H9 (cell line): Measurements from ENCODE around the gene KIRREL3. TPM values are rescaled to one million over a fixed set of nuclear protein-coding genes. Genes with fewer than 3 reads are reported as not detected.

ENCODE experiments used
- DNase-seq: peaks from one replicate; pipeline ENCODE4 v3.0.0-alpha.2; 2017
- H2AFZ ChIP-seq: one replicate; pipeline ENCODE4 v1.6.1; 2013; ENCODE audit warnings: mild to moderate bottlenecking, low read length, control low read depth, moderate library complexity
- H2AK5ac ChIP-seq: 2 replicates; pipeline ENCODE4 v1.6.1; 2013; ENCODE audit warnings: low read length, control low read depth, mixed read lengths; ENCODE audit not compliant: insufficient read length
- H2BK120ac ChIP-seq: one replicate; pipeline ENCODE4 v1.6.1; 2013; ENCODE audit warnings: low read depth, mild to moderate bottlenecking, low read length, control low read depth, inconsistent platforms; ENCODE audit not compliant: poor library complexity, severe bottlenecking
- H2BK12ac ChIP-seq: 2 replicates; pipeline ENCODE4 v1.6.1; 2013; ENCODE audit warnings: low read length, control low read depth, mixed read lengths, low read depth; ENCODE audit not compliant: insufficient read length
- H2BK15ac ChIP-seq: 2 replicates; pipeline ENCODE4 v1.6.1; 2013; ENCODE audit warnings: low read depth, low read length, control low read depth
- H2BK20ac ChIP-seq: one replicate; pipeline ENCODE4 v1.6.1; 2013; ENCODE audit warnings: low read depth, mild to moderate bottlenecking, low read length, control low read depth, inconsistent platforms; ENCODE audit not compliant: poor library complexity, severe bottlenecking
- H2BK5ac ChIP-seq: 2 replicates; pipeline ENCODE4 v1.6.1; 2013; ENCODE audit warnings: low read length, control low read depth, mixed read lengths; ENCODE audit not compliant: insufficient read length
- H3K14ac ChIP-seq: 2 replicates; pipeline ENCODE4 v1.6.1; 2013; ENCODE audit warnings: low read length, control low read depth; ENCODE audit not compliant: insufficient read depth
- H3K18ac ChIP-seq: 2 replicates; pipeline ENCODE4 v1.6.1; 2013; ENCODE audit warnings: low read depth, mild to moderate bottlenecking, mixed read lengths, low read length, control low read depth; ENCODE audit not compliant: insufficient read length
- H3K23ac ChIP-seq: 2 replicates; pipeline ENCODE4 v1.6.1; 2013; ENCODE audit warnings: low read length, control low read depth, mixed read lengths, low read depth; ENCODE audit not compliant: insufficient read length
- H3K23me2 ChIP-seq: 2 replicates; pipeline ENCODE4 v1.6.1; 2013; ENCODE audit warnings: low read depth, mild to moderate bottlenecking, mixed read lengths, low read length, control low read depth; ENCODE audit not compliant: insufficient read length, poor library complexity, severe bottlenecking
- H3K27ac ChIP-seq: 2 replicates; pipeline ENCODE4 v1.5.1; 2013; ENCODE audit warnings: low read length, control low read depth, mixed read lengths, low read depth; ENCODE audit not compliant: insufficient read length
- H3K27me3 ChIP-seq: 2 replicates; pipeline ENCODE4 v1.6.1; 2013; ENCODE audit warnings: low read length, control low read depth, inconsistent platforms; ENCODE audit not compliant: insufficient read depth
- H3K4ac ChIP-seq: 2 replicates; pipeline ENCODE4 v1.6.1; 2013; ENCODE audit warnings: low read depth, mild to moderate bottlenecking, control low read depth, inconsistent platforms, low read length, moderate library complexity
- H3K4me1 ChIP-seq: 2 replicates; pipeline ENCODE4 v1.6.1; 2013; ENCODE audit warnings: low read length, control low read depth, inconsistent platforms; ENCODE audit not compliant: insufficient read depth
- H3K4me2 ChIP-seq: 2 replicates; pipeline ENCODE4 v1.6.1; 2013; ENCODE audit warnings: low read length, control low read depth, mixed read lengths; ENCODE audit not compliant: insufficient read length, insufficient read depth
- H3K56ac ChIP-seq: 2 replicates; pipeline ENCODE4 v1.6.1; 2013; ENCODE audit warnings: low read depth, mild to moderate bottlenecking, mixed read lengths, low read length, control low read depth; ENCODE audit not compliant: insufficient read length
- H3K79me1 ChIP-seq: 2 replicates; pipeline ENCODE4 v1.6.1; 2013; ENCODE audit warnings: low read depth, mild to moderate bottlenecking, moderate library complexity, low read length, control low read depth, inconsistent platforms; ENCODE audit not compliant: insufficient read depth, poor library complexity, severe bottlenecking
- H3K79me2 ChIP-seq: 2 replicates; pipeline ENCODE4 v1.6.1; 2013; ENCODE audit warnings: low read length, control low read depth, inconsistent platforms; ENCODE audit not compliant: insufficient read depth
- H3K9ac ChIP-seq: 2 replicates; pipeline ENCODE4 v1.6.1; 2013; ENCODE audit warnings: low read length, control low read depth, mixed read lengths; ENCODE audit not compliant: insufficient read length; ENCODE audit errors: extremely low read depth
- H3K9me3 ChIP-seq: one replicate; pipeline ENCODE4 v1.6.1; 2013; ENCODE audit warnings: low read depth, low read length, inconsistent platforms; ENCODE audit not compliant: control insufficient read depth
- H3T11ph ChIP-seq: one replicate; pipeline ENCODE4 v1.6.1; 2013; ENCODE audit warnings: mild to moderate bottlenecking, low read length, control low read depth, inconsistent platforms
- H4K20me1 ChIP-seq: one replicate; pipeline ENCODE4 v1.6.1; 2013; ENCODE audit not compliant: control insufficient read depth, insufficient read length, insufficient read depth
- H4K5ac ChIP-seq: 2 replicates; pipeline ENCODE4 v1.6.1; 2013; ENCODE audit warnings: low read depth, mild to moderate bottlenecking, mixed read lengths, low read length, control low read depth; ENCODE audit not compliant: insufficient read length
- H4K8ac ChIP-seq: replicated peaks from 2 replicates; pipeline ENCODE4 v1.6.1; 2013; ENCODE audit warnings: low read length, control low read depth, mixed read lengths, low read depth; ENCODE audit not compliant: insufficient read length
- H4K91ac ChIP-seq: 2 replicates; pipeline ENCODE4 v1.6.1; 2013; ENCODE audit warnings: low read depth, mild to moderate bottlenecking, moderate library complexity, mixed read lengths, low read length, control low read depth; ENCODE audit not compliant: insufficient read length
- H3K27ac Mint-ChIP-seq, 3 experiments: 2 replicates in 2 of 3; 3 replicates in 1 of 3; pipeline ENCODE4 v1.8.0; 2020 to 2021; ENCODE audit warnings: mixed read lengths in 3 of 3, mild to moderate bottlenecking in 1 of 3, moderate library complexity in 1 of 3
- H3K27me3 Mint-ChIP-seq: 2 replicates; pipeline ENCODE4 v1.8.0; 2021; ENCODE audit warnings: low read depth, mild to moderate bottlenecking, moderate library complexity, mixed read lengths
- H3K36me3 Mint-ChIP-seq, 3 experiments: 2 replicates in 2 of 3; 3 replicates in 1 of 3; pipeline ENCODE4 v1.8.0; 2020 to 2021; ENCODE audit warnings: low read depth in 3 of 3, mixed read lengths in 3 of 3; ENCODE audit not compliant: insufficient read depth in 1 of 3
- H3K4me1 Mint-ChIP-seq, 2 experiments: 2 replicates each; pipeline ENCODE4 v1.8.0; 2020; ENCODE audit warnings: mixed read lengths in 2 of 2
- H3K4me3 Mint-ChIP-seq, 2 experiments: 2 replicates in 1 of 2; 3 replicates in 1 of 2; pipeline ENCODE4 v1.8.0; 2020 to 2021; ENCODE audit warnings: mild to moderate bottlenecking in 2 of 2, mixed read lengths in 2 of 2, moderate library complexity in 1 of 2
- H3K9me3 Mint-ChIP-seq, 2 experiments: 2 replicates in 1 of 2; 3 replicates in 1 of 2; pipeline ENCODE4 v1.8.0; 2020; ENCODE audit warnings: mild to moderate bottlenecking in 2 of 2, mixed read lengths in 2 of 2, moderate library complexity in 1 of 2
- WGBS: extraction: QIAGEN DNeasy Blood & Tissue Kit; methylation state at CpG from one replicate; pipeline ENCODE4 v1.1.7; 2013; ENCODE audit warnings: missing lambda C conversion rate, low lambda C conversion rate, mixed read lengths; ENCODE audit not compliant: insufficient read length; ENCODE audit errors: extremely low coverage; 5-methylcytosine and 5-hydroxymethylcytosine counted together
- total RNA-seq: library from RNA; stranded (reverse); gene quantifications from 2 replicates; pipeline ENCODE4 v1.2.1, GENCODE V29; 2021
- TF ChIP-seq, protein P1 (sequence below): fragments of 200-600 bp; sonication (generic); conservative IDR thresholded peaks from 3 replicates; pipeline ENCODE4 v1.8.0; 2021; ENCODE audit warnings: antibody characterized with exemption, mild to moderate bottlenecking

The KIRREL3 gene
- total RNA-seq, 1 experiment from 2014 or later: 0.17 TPM

DNA sequence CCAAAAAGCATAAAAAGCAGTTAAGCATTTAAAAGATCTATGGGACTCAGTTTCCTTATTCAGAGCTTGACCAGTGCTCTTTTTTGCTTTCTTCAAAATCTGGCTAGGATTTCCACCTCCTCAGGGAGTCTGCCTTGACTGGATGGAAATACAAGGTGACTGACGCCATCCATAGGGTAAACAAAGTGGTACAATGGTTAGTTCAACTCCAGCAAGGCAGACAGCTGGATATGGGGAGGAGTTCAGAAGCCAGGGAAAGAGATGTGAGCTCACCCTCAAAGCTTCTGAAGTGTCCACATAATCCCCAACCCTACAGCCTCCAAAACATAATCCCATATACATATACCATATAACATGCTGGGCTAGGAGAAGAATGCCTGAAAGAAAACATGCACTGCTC, 52.0 kb downstream of the KIRREL3 start:
- no peak overlapping the region for H3K27ac ChIP-seq
- no peaks in the 10 kb centered on the region for H3K23me2 ChIP-seq
- no peak overlapping the region for H2BK12ac ChIP-seq
- TF ChIP-seq, protein P1, sequence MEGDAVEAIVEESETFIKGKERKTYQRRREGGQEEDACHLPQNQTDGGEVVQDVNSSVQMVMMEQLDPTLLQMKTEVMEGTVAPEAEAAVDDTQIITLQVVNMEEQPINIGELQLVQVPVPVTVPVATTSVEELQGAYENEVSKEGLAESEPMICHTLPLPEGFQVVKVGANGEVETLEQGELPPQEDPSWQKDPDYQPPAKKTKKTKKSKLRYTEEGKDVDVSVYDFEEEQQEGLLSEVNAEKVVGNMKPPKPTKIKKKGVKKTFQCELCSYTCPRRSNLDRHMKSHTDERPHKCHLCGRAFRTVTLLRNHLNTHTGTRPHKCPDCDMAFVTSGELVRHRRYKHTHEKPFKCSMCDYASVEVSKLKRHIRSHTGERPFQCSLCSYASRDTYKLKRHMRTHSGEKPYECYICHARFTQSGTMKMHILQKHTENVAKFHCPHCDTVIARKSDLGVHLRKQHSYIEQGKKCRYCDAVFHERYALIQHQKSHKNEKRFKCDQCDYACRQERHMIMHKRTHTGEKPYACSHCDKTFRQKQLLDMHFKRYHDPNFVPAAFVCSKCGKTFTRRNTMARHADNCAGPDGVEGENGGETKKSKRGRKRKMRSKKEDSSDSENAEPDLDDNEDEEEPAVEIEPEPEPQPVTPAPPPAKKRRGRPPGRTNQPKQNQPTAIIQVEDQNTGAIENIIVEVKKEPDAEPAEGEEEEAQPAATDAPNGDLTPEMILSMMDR: no peak; the same call in 2 of the 3 replicates
- Mint-ChIP-seq H3K27ac (no peak overlapping the region), H3K4me1 (peaks cover 19 to 26% of the 10 kb centered on the region in 2 experiments), H3K9me3 (no peaks in the 10 kb centered on the region), H3K4me3 (no peak overlapping the region), H3K36me3 (no peaks in the 10 kb centered on the region; a peak in 1 of 7 replicates), H3K27me3 (no peaks in the 10 kb centered on the region; the same call in 1 of the 2 replicates)
- H3K4me2 ChIP-seq: no peak overlapping the region
- H2AFZ ChIP-seq: no peak overlapping the region
- H2BK120ac ChIP-seq: no peak overlapping the region
- no peaks in the 10 kb centered on the region for H3K9me3 ChIP-seq
- no peak overlapping the region for H4K8ac ChIP-seq
- H3K9ac ChIP-seq: no peak overlapping the region
- H4K20me1 ChIP-seq: no peaks in the 10 kb centered on the region
- no peak overlapping the region for H3K18ac ChIP-seq
- no peak overlapping the region for H3K14ac ChIP-seq
- no peak overlapping the region for H2BK15ac ChIP-seq
- no CpG with 5 or more reads among the region's 1 CpG for WGBS
- H3K79me2 ChIP-seq: no peaks in the 10 kb centered on the region
- H3K4me1 ChIP-seq: no peaks in the 10 kb centered on the region; the same call in 1 of the 2 replicates
- H2BK5ac ChIP-seq: no peak overlapping the region
- no peak overlapping the region for H3T11ph ChIP-seq
- no peaks in the 10 kb centered on the region for H3K79me1 ChIP-seq
- H4K5ac ChIP-seq: no peak overlapping the region
- H3K56ac ChIP-seq: no peak overlapping the region
- no peak overlapping the region for H4K91ac ChIP-seq
- no peak for DNase-seq
- no peak overlapping the region for H3K23ac ChIP-seq
- no peak overlapping the region for H2AK5ac ChIP-seq
- no peak overlapping the region for H3K4ac ChIP-seq
- H2BK20ac ChIP-seq: no peak overlapping the region
- H3K27me3 ChIP-seq: no peaks in the 10 kb centered on the region
